Spleen (tissue), 11 donors: ENCODE results near the gene SIRPA. TPM values are rescaled to one million over a fixed set of nuclear protein-coding genes. Genes with fewer than 3 reads are reported as not detected.

Experiments used
- DNase-seq: peaks from one replicate; pipeline ENCODE4 v3.0.0-alpha.2; 2020
- H3K27ac ChIP-seq, 8 donors: fragments of 200-600 bp; sonication (generic) in 7 of 8; 1 replicate in 4 of 8; 2 replicates in 4 of 8; pipeline versions ENCODE4 v1.5.0 to v1.8.0; 2016 to 2021; ENCODE audit warnings: inconsistent platforms in 4 of 8, mild to moderate bottlenecking in 4 of 8, moderate library complexity in 1 of 8
- H3K27me3 ChIP-seq, 7 donors: fragments of 200-600 bp; sonication (generic) in 6 of 7; replicated peaks in 1 of 7; 1 replicate in 4 of 7; 2 replicates in 3 of 7; pipeline versions ENCODE4 v1.5.0 to v1.8.0; 2016 to 2021; ENCODE audit warnings: inconsistent platforms in 3 of 7, mild to moderate bottlenecking in 1 of 7
- H3K36me3 ChIP-seq, 6 donors: fragments of 200-600 bp; sonication (generic) in 5 of 6; 1 replicate in 4 of 6; 2 replicates in 2 of 6; pipeline versions ENCODE4 v1.5.0 to v1.8.0; 2016 to 2021; ENCODE audit warnings: inconsistent platforms in 2 of 6
- H3K4me1 ChIP-seq, 6 donors: fragments of 200-600 bp; sonication (generic) in 5 of 6; 1 replicate in 3 of 6; 2 replicates in 3 of 6; pipeline versions ENCODE4 v1.5.0 to v1.8.0; 2016 to 2021; ENCODE audit warnings: inconsistent platforms in 3 of 6
- H3K4me3 ChIP-seq, 8 donors: fragments of 200-600 bp; sonication (generic) in 7 of 8; 1 replicate in 4 of 8; 2 replicates in 4 of 8; pipeline versions ENCODE4 v1.5.0 to v1.8.0; 2016 to 2021; ENCODE audit warnings: inconsistent platforms in 4 of 8, mild to moderate bottlenecking in 4 of 8, moderate library complexity in 2 of 8
- H3K9me3 ChIP-seq, 8 donors: fragments of 200-600 bp; sonication (generic) in 7 of 8; 1 replicate in 4 of 8; 2 replicates in 4 of 8; pipeline versions ENCODE4 v1.5.0 to v1.8.0; 2016 to 2021; ENCODE audit warnings: inconsistent platforms in 4 of 8
- CTCF ChIP-seq, 11 experiments: fragments of 200-600 bp in 7 of 11; fragments of 450-650 bp in 4 of 11; sonication (generic) in 4 of 11; IDR thresholded peaks in 8 of 11; conservative IDR thresholded peaks in 3 of 11; 1 replicate in 7 of 11; 2 replicates in 4 of 11; pipeline versions ENCODE4 v1.4.0 to v1.8.0; 2016 to 2021; ENCODE audit warnings: antibody characterized with exemption in 11 of 11, inconsistent platforms in 4 of 11, mild to moderate bottlenecking in 1 of 11
- POLR2A ChIP-seq, 3 donors: fragments of 450-650 bp; IDR thresholded peaks; one replicate each; pipeline ENCODE4 v1.5.1; 2017; ENCODE audit warnings: antibody characterized with exemption in 3 of 3, mild to moderate bottlenecking in 1 of 3
- POLR2AphosphoS5 ChIP-seq, 3 donors: sonication (generic); formaldehyde crosslinking; IDR thresholded peaks; one replicate each; pipeline ENCODE4 v1.5.1; 2017; ENCODE audit warnings: antibody characterized with exemption in 3 of 3
- WGBS, 5 donors: extraction: QIAGEN DNeasy Blood & Tissue Kit in 3 of 5; methylation state at CpG; one replicate each; pipeline versions ENCODE4 v1.1.5 to v1.1.7; 2013 to 2018; 5-methylcytosine and 5-hydroxymethylcytosine counted together
- intact Hi-C: fragments of 100-400 bp; cut with DNase I; formaldehyde crosslinking; loops from one replicate; pipeline ENCODE4 v1.15.0; 2023; ENCODE audit warnings: low total_unique reads
- polyA plus RNA-seq, 3 donors: library from polyadenylated mRNA; stranded (reverse); fragments of 200-250 nt; gene quantifications; one replicate each; pipeline ENCODE4 v1.2.1, GENCODE V29; 2013
- total RNA-seq, 7 donors: library from RNA; depleted of rRNA in 3 of 7; stranded (reverse); fragments of >200 nt in 3 of 7; fragmentation: NEBNext Ultra II Directional in 4 of 7; extraction: Animal tissue kit (Norgen Biotek cat#: 25700) in 4 of 7; gene quantifications; one replicate each; pipeline versions ENCODE4 v1.1.0 to v1.2.1, GENCODE V29; 2016 to 2021
- donor health status: healthy with polysubstance abuse.
- donor health status: DM: no; HTN: no; CAD: no; lungs with moderate emphysema.
- donor health status: DM: no; HTN: no; CAD: no.
- donor health status: Bipolar disorder and iron deficiency.
- donor health status: healthy.
- donor health status: DM: no; HTN: no; CAD: no.
- donor health status: DM: yes; HTN: yes; CAD: no.

Gene SIRPA
- total and polyA plus RNA-seq, 10 donors = 9.8 to 104 (median 38.4) TPM

GRCh38 chr20:1858871-1859270 lies 36.3 kb upstream of the SIRPA start:
- no peak overlapping the region for H3K4me3 ChIP-seq
- no peak for DNase-seq
- H3K4me1 ChIP-seq = peaks cover 0 to 45% (median 13%) of the 10 kb centered on the region in 6 donors
- no peaks in the 10 kb centered on the region for H3K36me3 ChIP-seq
- WGBS, 5 donors = 56 to 77% (median 64%) methylated on average over 5 of the region's 5 CpGs
- no peaks in the 10 kb centered on the region for H3K9me3 ChIP-seq
- TF ChIP-seq POLR2AphosphoS5 (IDR thresholded peaks at IDR 0.05) = no peak
- TF ChIP-seq POLR2A (IDR thresholded peaks at IDR 0.05) = no peak
- TF ChIP-seq CTCF (IDR thresholded peaks at IDR 0.05 in 8 of 11, conservative IDR thresholded peaks at IDR 0.05 in 3 of 11) = no peak
- H3K27me3 ChIP-seq = peaks cover 0 to 21% (median 0%) of the 10 kb centered on the region in 7 donors
- intact Hi-C loops = no loop called here
- peak overlapping the region in 1 of 8 donors; percentile 1 for H3K27ac ChIP-seq

- peaks cover 0 to 38% (median 13%) of the 10 kb centered on the region in 6 donors for H3K4me1 ChIP-seq
- no peaks in the 10 kb centered on the region for H3K9me3 ChIP-seq
- TF ChIP-seq CTCF (IDR thresholded peaks at IDR 0.05 in 8 of 11, conservative IDR thresholded peaks at IDR 0.05 in 3 of 11) (no peak), POLR2A (IDR thresholded peaks at IDR 0.05) (no peak), POLR2AphosphoS5 (IDR thresholded peaks at IDR 0.05) (no peak)
- no peak overlapping the region for H3K27ac ChIP-seq
- H3K4me3 ChIP-seq = no peak overlapping the region
- intact Hi-C loops = no loop called here
- no peak for DNase-seq
- H3K36me3 ChIP-seq = no peaks in the 10 kb centered on the region
- WGBS, 5 donors = 70 to 87% (median 85%) methylated on average over 4 of the region's 4 CpGs
- H3K27me3 ChIP-seq = peaks cover 0 to 17% (median 0%) of the 10 kb centered on the region in 7 donors
These were observed 34.8 kb upstream of the SIRPA start for GRCh38 chr20:1860446-1860845.

- Histone ChIP-seq H3K27me3 (peaks cover 0 to 17% (median 0%) of the 10 kb centered on the region in 7 donors), H3K4me3 (no peak overlapping the region), H3K27ac (no peak overlapping the region), H3K36me3 (no peaks in the 10 kb centered on the region), H3K9me3 (no peaks in the 10 kb centered on the region), H3K4me1 (peaks cover 0 to 38% (median 13%) of the 10 kb centered on the region in 6 donors)
- intact Hi-C loops = no loop called here
- 45 to 62% (median 52%) methylated on average over 13 of the region's 13 CpGs for WGBS, 5 donors
- no peak for TF ChIP-seq POLR2AphosphoS5 (IDR thresholded peaks at IDR 0.05)
- DNase-seq = no peak
These were observed 33.7 kb upstream of the SIRPA start for GRCh38 chr20:1861347-1861976.

- 81 to 83% (median 83%) methylated on average over 7 to 8 of the region's 8 CpGs for WGBS, 5 donors
- Histone ChIP-seq H3K9me3 (no peaks in the 10 kb centered on the region), H3K4me3 (no peak overlapping the region), H3K4me1 (peaks cover 0 to 38% (median 13%) of the 10 kb centered on the region in 6 donors), H3K27ac (no peak overlapping the region), H3K27me3 (peaks cover 0 to 17% (median 0%) of the 10 kb centered on the region in 7 donors), H3K36me3 (no peaks in the 10 kb centered on the region)
- no peak for DNase-seq
- intact Hi-C loops = no loop called here
- no peak for TF ChIP-seq POLR2A (IDR thresholded peaks at IDR 0.05)
- TF ChIP-seq CTCF (IDR thresholded peaks at IDR 0.05 in 8 of 11, conservative IDR thresholded peaks at IDR 0.05 in 3 of 11) = no peak
- no peak for TF ChIP-seq POLR2AphosphoS5 (IDR thresholded peaks at IDR 0.05)
These were observed 33.1 kb upstream of the SIRPA start for GRCh38 chr20:1861996-1862662.
